Dermis microvascular lymphatic vessel endothelial cell (primary cell): ENCODE results near the gene IGF2R. TPM values are rescaled to one million over a fixed set of nuclear protein-coding genes. Genes with fewer than 3 reads are reported as not detected.
"Not testable (repeated sequence)": the region's sequence is repeated elsewhere in the genome, so short reads cannot be mapped to it uniquely, and the experiment has no call there.

Source experiments
- DNase-seq, 2 donors: peaks; one replicate each; pipeline versions ENCODE4 v3.0.0 to v3.0.0-alpha.2; 2010; ENCODE audit warnings: low read depth in 2 of 2
- total RNA-seq: library from RNA; depleted of rRNA; stranded (reverse); fragments of >200 nt; gene quantifications from 2 replicates; pipeline ENCODE4 v1.2.1, GENCODE V29; 2014

IGF2R gene
- total RNA-seq, 1 donor from 2014 or later: 81.4 TPM

DNA sequence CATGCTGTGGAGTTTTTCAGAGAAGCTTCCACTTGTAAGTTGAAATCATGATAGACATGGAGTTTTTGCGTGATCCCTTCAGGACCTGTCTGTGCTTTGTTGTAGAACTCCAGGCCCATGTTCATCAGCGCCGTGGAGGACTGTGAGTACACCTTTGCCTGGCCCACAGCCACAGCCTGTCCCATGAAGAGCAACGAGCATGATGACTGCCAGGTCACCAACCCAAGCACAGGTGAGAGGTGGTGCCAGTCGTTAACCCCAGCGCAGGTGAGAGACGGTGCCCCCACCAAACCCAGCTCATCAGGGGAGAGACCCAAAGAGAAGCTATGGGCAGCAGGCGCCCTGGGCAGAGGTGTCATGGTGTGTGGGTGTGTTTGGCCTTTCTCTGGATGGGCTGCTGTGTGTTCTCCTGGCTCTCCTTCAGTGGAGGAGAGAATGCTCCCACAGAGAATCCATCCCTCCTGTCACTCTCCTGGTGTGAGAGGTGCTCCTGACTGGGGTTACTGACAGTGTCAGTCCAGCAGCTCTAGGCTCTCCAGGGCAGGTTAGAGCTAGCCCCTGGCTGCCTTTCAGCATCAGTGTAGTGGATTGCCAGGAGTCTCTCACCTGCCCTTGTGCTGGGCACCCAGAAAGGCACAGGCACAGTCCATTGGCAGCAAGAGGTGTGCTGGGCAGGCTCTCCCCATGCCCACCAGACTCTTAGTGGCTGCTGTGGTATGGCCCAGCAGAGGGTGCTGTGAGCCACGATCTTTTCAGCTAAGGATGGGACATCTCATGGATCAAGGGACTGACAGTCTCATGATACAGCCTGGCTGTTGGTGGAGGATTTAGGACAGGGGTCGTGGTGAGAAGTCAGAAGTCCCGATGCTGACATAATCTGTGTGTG lies 103.2 kb downstream of the IGF2R start:
- DNase-seq: no peak

DNA sequence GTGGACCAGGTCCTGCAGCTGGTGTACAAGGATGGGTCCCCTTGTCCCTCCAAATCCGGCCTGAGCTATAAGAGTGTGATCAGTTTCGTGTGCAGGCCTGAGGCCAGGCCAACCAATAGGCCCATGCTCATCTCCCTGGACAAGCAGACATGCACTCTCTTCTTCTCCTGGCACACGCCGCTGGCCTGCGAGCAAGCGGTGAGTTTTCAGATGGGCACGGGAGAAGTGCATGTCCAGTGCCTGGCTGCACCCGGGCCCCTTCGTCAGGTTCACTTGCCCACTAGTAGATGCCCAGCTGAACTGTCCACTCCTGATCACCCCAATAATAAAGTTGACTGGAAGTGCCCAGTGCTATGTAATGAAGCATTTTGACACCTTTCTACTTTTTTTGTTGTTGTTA lies 104.4 kb downstream of the IGF2R start:
- DNase-seq: no peak

DNA sequence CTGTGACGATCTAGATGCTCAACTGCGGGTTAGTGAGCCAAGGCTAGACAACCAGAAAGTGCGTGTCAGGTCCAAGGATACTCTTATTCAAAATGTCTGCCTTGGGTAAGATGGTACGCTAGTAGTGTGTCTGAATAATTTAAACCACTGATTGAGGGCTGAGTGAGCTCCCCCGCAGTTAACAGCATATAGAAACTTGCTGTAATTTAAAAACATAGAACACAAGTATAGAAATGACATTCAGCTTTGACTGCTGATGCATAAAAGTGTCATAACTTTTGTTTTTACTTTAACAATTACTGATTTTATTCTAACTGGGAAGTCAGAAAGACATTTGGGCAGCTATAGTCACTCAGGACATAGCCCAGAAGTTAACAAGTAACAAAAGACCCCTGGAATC lies 107.1 kb downstream of the IGF2R start:
- DNase-seq: no peak

DNA sequence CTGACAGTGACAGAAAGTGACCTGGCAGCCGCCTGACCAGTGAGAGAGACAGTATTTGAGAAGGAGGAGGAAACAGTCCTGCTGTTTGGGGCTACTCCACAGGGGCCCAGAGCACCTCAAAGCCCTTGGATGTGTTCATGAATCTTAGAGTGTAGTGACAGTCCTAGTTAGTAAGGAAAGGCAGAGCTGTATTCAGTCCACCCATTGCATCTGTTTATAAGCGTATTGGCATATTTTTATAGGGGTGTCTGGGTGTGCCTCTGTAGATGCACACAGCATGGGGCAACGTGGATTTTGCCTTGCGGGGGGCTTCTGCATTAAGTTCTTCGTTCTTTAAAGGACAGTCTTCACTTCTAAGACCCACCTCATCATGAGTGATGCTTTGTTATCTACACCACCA lies 108.1 kb downstream of the IGF2R start:
- no peak for DNase-seq

DNA sequence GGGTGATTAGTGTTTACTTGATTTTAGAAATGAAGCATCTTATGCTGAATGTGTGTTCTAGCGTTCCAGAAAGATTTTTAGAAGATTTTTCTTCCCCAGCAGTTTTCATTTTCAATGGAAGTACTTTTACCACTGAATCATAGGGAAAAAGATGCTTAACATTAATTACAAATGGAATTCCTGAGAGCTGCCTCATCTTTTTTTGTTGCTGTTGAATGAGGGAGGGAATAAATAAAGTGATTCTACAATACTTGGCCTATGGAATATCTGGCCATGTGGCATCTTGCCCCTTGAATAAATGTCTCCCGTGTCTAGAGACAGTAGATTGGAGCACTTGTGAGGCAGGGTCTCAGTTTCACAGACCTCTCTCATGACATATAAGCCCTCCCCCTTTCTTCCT lies 108.6 kb downstream of the IGF2R start:
- DNase-seq: no peak

DNA sequence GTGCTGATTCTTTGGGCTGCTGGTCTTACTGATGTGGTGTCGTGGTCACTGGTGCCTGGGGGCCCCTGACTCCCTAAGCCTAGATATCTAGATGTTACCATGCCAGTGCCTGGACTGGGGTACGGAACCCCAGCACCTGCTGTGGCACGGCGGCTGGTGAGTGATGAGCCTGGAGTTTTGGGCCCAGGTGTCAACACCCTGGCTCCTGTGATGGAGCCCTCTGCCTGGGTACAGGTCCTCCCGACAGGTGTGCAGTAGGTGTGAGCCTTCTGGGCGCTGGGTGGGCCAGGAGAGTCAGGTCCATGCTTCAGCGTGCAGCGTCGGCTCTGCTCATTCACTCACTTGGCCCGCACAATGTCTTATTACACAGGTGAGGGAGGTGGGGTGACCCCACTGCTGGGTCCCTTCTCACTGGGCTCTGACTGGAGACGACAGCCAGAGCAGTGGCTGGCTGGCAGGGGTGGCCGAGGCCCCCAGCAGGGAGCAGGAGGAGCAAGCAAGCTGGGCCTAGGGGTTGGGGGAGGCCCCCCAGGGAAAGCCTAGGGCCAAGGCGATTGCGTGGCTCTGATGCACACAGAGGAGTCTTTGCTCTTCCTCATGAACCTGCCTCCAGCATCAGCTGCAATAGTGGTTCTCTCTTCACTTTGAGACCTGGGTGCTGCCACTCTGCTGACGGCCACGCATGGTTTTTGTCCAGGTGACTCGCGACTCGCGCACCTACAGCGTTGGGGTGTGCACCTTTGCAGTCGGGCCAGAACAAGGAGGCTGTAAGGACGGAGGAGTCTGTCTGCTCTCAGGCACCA lies 110.2 kb downstream of the IGF2R start:
- DNase-seq: no peak

DNA sequence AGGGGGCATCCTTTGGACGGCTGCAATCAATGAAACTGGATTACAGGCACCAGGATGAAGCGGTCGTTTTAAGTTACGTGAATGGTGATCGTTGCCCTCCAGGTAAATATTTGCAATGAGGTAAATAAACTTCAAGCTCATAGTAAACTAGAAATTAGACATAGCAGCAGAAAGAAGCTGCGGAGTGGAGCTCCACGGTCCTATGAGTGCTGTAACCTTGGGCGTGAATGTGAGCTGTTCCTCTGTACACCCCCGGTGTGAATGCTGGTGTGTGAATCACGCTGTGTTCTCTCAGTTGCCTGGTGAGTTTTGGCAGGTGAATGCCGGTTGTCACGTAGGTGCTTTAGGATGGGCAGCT lies 110.8 kb downstream of the IGF2R start:
- no peak for DNase-seq

DNA sequence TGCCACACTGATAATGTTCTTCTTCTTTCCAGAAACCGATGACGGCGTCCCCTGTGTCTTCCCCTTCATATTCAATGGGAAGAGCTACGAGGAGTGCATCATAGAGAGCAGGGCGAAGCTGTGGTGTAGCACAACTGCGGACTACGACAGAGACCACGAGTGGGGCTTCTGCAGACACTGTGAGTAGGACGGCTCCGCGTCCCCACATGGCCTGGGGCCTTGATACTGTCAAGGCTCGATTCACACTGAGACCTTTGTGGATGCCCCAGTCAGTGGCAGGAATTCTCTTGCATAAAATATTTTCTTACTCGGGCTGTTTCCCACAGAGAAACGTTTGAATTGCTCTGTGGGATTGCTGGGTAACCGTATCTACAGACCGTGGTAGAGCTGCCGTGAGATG lies 111.2 kb downstream of the IGF2R start:
- DNase-seq: no peak

DNA sequence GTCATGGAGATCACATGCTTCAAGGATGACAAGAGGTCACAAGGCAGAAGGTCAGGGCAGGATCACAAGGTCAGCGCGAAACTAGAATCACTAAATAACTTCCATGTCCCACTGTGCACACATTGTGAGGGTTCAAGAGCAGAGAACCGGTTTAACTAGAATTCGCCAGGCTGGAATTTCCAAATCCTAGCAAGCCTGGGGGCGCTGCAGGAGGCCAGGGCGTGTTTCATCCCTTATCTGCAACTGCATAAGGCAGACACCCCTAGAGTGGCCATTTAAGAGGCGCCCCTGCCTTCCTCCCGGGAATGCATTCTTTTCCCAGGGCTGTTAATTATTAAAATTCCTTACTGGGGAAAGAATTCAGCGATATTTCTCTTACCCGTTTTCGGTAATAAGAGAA lies 112.5 kb downstream of the IGF2R start:
- DNase-seq: no peak

DNA sequence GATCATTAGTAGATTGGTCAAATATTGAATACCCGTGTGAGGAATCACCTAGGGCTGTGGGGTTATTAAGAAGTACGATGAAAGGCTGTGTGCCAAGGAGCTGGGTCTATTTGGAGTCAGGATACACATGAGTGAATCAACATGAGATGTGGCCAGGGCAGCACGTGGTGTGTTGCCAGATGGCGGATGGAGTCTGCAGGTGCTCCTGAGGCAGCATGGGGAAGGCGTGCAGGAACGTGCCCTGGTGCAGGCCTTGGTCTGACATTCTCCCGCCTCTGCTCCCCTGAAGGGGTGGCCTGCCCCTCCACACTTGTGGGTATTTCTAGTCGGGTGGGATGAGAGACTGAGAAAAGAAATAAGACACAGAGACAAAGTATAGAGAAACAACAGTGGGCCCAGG lies 113.7 kb downstream of the IGF2R start:
- DNase-seq: no peak

DNA sequence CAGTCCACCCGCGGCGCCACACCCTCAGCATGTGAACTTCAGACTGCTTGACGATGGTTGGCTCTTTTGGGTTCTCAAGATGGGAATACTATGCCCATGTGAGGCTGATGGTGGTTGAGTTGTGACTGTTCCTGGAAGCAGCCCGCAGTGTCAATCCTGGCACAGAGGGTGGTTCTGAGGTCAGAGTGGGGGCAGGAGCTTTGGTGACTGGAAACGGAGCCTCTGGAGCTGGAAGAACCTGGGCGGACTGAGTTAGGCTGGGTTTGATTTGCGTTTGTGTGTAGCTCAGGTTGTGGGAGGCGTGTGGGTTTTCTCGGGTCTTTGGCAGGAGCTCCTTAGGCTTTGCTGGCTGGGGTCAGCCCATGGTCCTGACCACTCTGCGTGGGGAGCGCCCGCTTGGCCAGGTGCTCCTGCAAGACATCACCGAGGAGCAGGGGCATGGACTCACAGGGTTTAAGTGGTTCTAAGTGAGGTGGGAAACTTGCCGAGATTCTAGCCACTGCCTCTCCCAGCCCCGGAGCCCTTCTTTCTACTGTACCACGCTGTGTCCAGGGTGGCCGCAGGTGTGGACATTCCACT lies 115.4 kb downstream of the IGF2R start:
- DNase-seq: no peak

DNA sequence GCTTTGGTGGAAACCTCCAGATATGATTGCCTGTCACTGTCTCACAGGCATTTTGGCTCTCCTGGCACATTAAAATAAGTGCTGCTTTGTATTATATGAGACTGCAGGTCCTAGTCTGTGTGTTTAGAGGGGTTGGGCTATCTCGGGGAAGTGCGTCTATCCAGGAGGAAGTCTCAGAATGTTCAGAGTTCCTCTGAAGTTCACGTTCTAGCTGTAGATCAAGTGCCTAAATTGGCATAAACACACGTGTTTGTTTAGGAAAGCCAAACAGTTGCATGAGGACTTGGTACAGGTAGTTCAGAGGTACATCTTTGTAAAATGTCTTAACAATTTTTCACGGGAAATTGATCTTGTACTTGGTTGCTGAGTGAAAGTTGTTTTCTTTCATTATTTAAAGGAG lies 116.3 kb downstream of the IGF2R start:
- no peak for DNase-seq

DNA sequence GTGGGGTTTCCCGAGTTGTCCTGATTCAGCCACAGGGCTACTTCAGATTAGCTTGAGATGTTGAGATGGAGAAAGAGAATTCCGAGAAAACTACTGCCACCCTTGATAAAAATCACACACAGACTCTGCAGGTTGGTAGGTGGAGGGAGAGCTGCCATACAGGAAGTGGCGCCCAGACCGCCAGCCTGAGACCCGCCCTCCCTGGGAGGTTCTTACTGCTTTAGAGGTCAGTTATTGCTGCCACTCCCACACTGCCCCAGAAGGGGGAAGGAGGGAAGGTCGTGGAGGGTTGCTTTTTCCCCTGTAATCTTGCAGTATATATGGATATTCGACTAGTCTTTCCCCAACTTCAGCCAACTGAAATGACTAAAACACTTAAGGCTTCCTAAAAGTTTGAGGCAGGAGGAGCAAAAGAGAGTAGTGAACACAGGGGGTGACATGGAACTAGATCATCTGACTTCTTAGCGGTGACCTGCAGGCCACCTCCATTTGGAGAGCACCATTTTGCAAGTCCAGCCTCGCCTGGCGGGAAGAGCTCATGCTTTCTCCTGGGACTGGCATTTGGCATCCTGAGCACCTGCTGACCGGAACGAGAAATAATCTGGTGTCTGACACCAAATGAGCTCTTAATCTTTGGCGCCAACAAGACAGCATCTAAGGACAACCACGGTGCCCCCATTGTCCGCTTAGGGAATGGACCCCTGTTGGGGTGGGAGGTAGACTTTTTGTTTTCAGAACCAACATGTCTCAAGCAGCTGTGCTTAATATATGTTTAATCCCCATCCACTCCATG lies 117.0 kb downstream of the IGF2R start:
- DNase-seq: no peak

DNA sequence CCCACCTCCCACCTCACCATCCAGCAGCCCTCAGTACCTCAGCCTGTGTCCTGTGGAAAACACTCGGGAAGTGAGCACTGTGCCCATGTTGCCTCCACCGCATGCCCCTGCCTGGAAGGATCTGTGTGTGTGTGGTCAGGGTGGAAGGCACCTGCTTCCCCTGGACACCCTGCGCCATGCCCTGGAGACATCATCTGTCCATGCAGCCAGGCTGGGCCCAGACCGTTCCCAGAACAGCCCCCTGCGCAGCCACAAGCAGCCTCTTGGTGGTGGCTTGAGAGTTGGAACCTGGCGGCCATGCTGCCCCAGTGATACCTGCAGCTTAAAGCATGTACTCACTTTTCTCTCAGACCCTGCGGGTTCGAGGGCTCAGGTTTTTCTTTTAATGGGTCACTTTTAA lies 117.9 kb downstream of the IGF2R start:
- DNase-seq: no peak

DNA sequence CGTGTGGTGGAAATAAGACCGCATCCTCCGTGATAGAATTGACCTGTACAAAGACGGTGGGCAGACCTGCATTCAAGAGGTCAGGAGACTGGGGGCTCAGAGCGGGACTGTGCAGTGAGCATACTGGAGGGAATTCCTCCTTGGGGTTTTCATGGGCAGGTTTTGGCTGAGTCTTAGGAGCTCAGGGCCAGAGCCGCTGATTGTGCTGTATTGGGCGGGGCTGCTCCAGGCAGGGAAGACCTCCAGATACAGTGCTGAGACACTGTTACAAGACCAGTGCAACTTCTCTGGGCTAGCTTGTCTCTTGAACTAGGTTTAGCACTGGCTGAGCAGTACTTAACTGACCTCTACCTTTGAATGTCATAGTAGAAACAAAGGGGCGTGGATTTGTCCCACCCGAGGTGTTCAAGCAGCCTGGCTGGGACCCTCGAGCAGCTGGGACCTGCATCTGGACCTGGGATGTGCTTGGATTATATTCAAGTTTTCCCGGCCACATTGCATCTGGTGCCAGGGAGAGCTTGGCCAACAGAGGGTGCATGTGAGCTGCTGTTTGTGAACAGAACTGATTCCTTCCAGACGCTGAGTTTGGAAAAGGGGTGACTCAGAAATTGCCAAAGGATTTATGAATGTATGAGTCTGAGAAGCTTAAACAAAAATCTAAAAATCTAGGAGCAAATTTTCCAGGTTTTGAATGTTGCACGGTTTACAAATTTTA lies 119.3 kb downstream of the IGF2R start:
- peak in 1 of 2 donors; percentile 46 for DNase-seq

DNA sequence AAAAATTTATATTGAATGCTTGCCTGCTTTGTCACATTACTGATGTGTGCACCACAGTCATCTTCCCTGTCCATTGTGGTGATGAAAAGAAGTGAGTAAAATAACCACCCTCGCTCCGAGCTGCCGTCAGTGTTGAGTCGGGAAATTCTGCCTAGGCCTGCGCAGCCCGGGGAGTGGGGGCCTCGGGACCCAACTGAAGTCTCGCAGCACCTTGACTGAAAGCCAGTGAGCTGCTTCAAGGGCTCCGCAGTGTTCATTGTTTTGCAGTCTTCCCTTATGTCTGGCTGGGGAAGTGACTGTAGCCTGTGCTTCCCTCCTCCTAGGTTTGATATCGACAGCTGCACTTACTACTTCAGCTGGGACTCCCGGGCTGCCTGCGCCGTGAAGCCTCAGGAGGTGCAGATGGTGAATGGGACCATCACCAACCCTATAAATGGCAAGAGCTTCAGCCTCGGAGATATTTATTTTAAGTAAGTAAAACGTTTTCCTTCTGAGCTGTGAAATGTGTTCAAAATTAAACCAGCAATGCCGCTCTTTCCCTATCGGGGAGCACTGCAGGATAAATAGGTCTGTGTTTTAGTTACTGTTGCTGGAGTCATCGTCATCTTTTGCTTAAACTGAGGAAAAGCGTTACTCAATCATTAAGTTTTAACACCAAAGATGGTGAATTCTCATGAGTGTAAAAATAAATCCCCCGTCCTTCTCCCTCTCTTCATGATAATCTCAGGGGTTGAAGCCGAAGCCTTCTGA lies 120.1 kb downstream of the IGF2R start:
- DNase-seq: no peak

DNA sequence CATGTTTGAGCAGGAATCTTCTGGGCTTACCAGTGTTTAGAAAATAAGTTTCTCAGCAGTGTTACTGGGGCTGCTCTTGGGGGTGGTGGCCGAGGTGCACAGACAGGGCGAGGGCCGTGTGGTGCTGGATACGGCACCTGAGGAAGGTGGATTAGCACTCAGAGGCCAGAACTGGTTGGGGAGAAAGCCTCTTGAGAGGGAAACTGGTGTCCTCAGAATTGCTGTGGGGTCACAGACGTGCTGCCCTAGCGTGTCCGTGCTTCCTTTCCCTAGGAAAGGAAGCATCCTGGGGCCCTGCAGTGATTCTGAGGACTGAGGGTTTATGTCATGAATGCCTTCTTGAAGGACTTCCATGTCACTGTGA lies 120.6 kb downstream of the IGF2R start:
- no peak for DNase-seq

DNA sequence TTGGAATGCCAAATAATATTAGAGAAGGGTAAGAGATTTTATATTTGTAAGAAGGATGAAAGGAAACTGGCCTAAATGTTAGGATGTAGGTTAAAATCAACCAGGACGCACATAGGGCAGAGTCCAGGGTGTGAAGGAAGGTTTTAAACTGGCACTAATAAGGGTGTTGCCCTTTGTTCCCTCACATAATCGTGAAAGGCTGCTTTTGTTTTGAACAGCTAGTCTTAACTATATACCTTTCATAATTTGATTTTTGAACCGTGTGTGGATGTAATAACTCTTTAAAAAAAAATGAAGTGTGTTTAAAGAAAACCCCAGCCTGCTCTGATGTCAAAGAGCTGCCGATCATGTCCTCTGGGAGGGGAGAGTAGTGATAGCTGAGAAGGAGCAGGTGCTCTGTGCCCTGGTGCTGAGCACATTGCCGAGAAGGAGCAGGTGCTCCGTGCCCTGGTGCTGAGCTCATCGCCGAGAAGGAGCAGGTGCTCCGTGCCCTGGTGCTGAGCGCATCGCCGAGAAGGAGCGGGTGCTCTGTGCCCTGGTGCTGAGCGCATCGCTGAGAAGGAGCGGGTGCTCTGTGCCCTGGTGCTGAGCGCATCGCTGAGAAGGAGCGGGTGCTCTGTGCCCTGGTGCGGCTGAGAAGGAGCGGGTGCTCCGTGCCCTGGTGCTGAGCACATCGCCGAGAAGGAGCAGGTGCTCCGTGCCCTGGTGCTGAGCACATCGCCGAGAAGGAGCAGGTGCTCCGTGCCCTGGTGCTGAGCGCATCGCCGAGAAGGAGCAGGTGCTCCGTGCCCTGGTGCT lies 121.8 kb downstream of the IGF2R start:
- not testable (repeated sequence) for DNase-seq

DNA sequence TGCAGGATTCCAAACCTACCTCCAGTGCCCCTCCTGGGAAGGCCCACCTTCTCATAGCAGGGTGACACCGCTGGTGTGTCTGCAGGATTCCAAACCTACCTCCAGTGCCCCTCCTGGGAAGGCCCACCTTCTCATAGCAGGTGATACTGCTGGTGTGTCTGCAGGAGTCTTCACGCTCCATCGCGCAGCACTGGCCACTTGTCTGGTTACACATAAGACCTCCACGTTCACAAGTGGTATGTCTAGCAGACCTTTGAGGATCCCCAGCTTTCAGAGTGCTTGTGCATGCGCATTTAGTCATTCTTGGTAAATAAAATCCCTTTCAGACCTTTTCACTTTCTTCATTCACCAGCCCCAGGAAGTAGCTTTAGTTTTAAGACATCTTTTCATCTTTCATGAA lies 123.3 kb downstream of the IGF2R start:
- DNase-seq: not testable (repeated sequence)

DNA sequence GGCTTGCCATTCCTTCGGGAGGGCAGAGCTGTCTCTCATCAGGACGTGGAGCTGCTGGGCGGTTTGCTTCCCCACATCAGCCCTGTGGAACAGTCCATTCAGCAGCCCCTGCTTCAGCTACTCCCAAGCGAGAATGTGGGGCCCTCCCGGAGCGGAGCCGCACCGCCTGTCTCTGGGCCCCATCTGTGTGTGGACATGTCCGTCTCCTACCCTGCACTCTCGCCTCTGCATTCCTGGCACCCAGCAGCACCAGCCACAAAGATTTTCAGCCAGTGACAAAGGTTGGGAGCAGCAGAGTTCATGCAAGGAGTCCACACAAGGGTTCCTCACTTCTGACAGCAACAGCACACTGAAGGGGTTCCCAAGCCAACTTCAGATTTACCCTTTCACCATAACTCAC lies 123.7 kb downstream of the IGF2R start:
- no peak for DNase-seq
